HUES6 (cell line): Measurements from ENCODE around the gene CSF1.
"Not testable (repeated sequence)": the region's sequence is repeated elsewhere in the genome, so short reads cannot be mapped to it uniquely, and the experiment has no call there.

ENCODE experiments used
- H3K27ac ChIP-seq: 2 replicates; pipeline ENCODE4 v1.7.0; 2013; ENCODE audit warnings: low read depth, mild to moderate bottlenecking, low read length, inconsistent platforms
- H3K27me3 ChIP-seq: 2 replicates; pipeline ENCODE4 v1.6.1; 2013; ENCODE audit warnings: low read length; ENCODE audit not compliant: control insufficient read depth, insufficient read depth
- H3K36me3 ChIP-seq: 2 replicates; pipeline ENCODE4 v1.6.1; 2013; ENCODE audit warnings: low read length; ENCODE audit not compliant: control insufficient read depth, insufficient read depth
- H3K4me1 ChIP-seq: 2 replicates; pipeline ENCODE4 v1.6.1; 2013; ENCODE audit warnings: low read length; ENCODE audit not compliant: control insufficient read depth, insufficient read depth
- H3K4me3 ChIP-seq: 2 replicates; pipeline ENCODE4 v1.5.1; 2013; ENCODE audit warnings: low read depth, low read length
- H3K9ac ChIP-seq: one replicate; pipeline ENCODE4 v1.6.1; 2013; ENCODE audit warnings: mild to moderate bottlenecking, low read length
- H3K9me3 ChIP-seq: 2 replicates; pipeline ENCODE4 v1.6.1; 2013; ENCODE audit warnings: low read depth, low read length; ENCODE audit not compliant: control insufficient read depth, insufficient read depth

Gene CSF1

GRCh38 chr1:109913360-109913879 is 2.8 kb downstream of the CSF1 start:
- no peaks in the 10 kb centered on the region for H3K9me3 ChIP-seq
- H3K27ac ChIP-seq: no peak overlapping the region
- H3K36me3 ChIP-seq: peaks cover 13% of the 10 kb centered on the region
- peaks cover 25% of the 10 kb centered on the region for H3K4me1 ChIP-seq
- no peak overlapping the region for H3K9ac ChIP-seq
- H3K4me3 ChIP-seq: no peak overlapping the region
- peaks cover 42% of the 10 kb centered on the region for H3K27me3 ChIP-seq

DNA sequence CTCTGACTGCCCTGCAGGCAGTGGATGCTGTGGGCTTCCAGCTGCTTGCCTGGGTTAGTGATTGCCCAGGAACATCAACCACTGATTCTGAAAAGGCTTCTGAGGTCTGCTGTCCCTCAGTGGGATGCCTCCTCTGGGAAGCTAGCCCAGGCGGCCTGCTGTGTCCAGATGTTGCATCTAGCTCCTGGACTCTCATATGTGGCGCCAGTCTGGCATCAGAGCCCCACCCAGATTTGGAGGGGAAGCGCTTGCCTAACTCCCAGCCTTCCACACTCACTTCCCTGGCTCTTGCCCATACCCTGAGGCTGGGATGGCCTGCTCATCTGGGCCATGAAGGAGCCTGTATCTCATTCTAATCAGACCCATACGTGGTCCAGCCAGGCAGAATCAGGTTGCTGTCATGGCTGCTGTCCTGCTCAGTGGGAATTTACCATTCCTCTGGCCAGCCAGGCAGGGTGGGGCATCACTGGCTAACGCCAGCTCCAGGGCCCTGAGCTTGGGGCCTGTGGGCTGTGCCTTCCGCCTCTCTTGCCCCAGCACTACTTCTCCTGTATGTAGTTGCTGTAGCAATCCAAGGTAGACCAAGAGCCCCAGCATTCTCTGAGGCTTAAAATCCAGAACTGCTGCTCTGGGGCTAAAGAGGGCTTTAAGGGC is 4.1 kb downstream of the CSF1 start:
- Histone ChIP-seq H3K4me1 (peaks cover 21% of the 10 kb centered on the region), H3K36me3 (peaks cover 14% of the 10 kb centered on the region), H3K9ac (no peak overlapping the region), H3K27ac (no peak overlapping the region), H3K4me3 (no peak overlapping the region), H3K27me3 (peaks cover 29% of the 10 kb centered on the region), H3K9me3 (no peaks in the 10 kb centered on the region)

- H3K27me3 ChIP-seq: peaks cover 7% of the 10 kb centered on the region
- H3K9ac ChIP-seq: no peak overlapping the region
- no peak overlapping the region for H3K27ac ChIP-seq
- H3K4me3 ChIP-seq: no peak overlapping the region
- peaks cover 4% of the 10 kb centered on the region; the same call in 1 of the 2 replicates for H3K4me1 ChIP-seq
- H3K9me3 ChIP-seq: no peaks in the 10 kb centered on the region
- H3K36me3 ChIP-seq: peaks cover 14% of the 10 kb centered on the region
Measured at GRCh38 chr1:109917051-109917767, 6.6 kb downstream of the CSF1 start.

GRCh38 chr1:109917768-109918606 is 7.3 kb downstream of the CSF1 start:
- Histone ChIP-seq H3K4me3 (no peak overlapping the region), H3K4me1 (no peaks in the 10 kb centered on the region), H3K9ac (no peak overlapping the region), H3K27me3 (no peaks in the 10 kb centered on the region), H3K9me3 (no peaks in the 10 kb centered on the region), H3K27ac (no peak overlapping the region), H3K36me3 (peaks cover 14% of the 10 kb centered on the region)

DNA sequence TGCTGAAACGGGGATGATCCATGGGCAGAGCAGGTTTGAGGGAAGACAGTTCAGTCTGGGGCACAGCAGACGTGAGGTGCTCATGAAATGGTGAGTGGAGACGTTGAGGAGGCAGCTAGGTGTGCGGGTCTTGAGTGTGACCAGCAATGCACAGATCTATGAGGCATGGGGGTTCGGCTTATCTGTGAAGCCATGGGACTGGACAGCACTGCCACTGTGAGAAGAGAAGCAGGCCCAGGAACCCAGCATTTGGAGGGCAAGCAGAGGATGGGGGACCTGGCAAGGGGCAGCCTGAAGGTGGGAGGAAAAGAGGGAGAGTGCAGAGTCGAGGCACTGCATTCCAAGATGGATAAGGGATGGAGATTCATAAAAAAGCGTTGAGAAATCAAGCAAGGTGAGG is 8.0 kb downstream of the CSF1 start:
- peaks cover 2% of the 10 kb centered on the region; the same call in 1 of the 2 replicates for H3K4me1 ChIP-seq
- peaks cover 14% of the 10 kb centered on the region for H3K36me3 ChIP-seq
- no peaks in the 10 kb centered on the region for H3K9me3 ChIP-seq
- H3K27me3 ChIP-seq: no peaks in the 10 kb centered on the region
- H3K4me3 ChIP-seq: no peak overlapping the region
- no peak overlapping the region for H3K27ac ChIP-seq
- no peak overlapping the region for H3K9ac ChIP-seq

- no peak overlapping the region for H3K4me3 ChIP-seq
- no peak overlapping the region for H3K27ac ChIP-seq
- H3K9ac ChIP-seq: no peak overlapping the region
- H3K27me3 ChIP-seq: no peaks in the 10 kb centered on the region
- peaks cover 15% of the 10 kb centered on the region for H3K36me3 ChIP-seq
- peaks cover 2% of the 10 kb centered on the region; the same call in 1 of the 2 replicates for H3K4me1 ChIP-seq
- no peaks in the 10 kb centered on the region for H3K9me3 ChIP-seq
Measured at GRCh38 chr1:109919303-109919702, 8.7 kb downstream of the CSF1 start.

DNA sequence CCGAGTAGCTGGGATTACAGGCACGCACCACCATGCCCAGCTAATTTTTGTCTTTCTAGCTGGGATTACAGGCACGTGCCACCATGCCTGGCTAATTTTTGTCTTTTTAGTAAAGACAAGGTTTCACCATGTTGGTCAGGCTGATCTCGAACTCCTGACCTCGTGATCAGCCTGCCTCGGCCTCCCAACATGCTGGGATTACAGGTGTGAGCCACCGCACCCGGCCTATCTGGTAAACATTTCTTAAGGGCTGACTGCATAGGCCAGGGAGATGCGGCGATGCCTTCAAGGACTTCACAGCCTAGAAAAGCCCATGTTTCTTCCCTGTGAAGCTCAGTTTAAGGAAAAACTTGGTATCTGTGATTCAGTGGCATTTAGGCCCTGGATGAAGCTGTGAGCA is 9.7 kb downstream of the CSF1 start:
- H3K27ac ChIP-seq, H3K27me3 ChIP-seq, H3K9me3 ChIP-seq, H3K4me1 ChIP-seq, H3K9ac ChIP-seq, H3K4me3 ChIP-seq: not testable (repeated sequence)
- peaks cover 16% of the 10 kb centered on the region for H3K36me3 ChIP-seq

GRCh38 chr1:109922326-109922725 is 11.7 kb downstream of the CSF1 start:
- no peak overlapping the region for H3K9ac ChIP-seq

GRCh38 chr1:109923131-109923945 is 12.7 kb downstream of the CSF1 start:
- H3K27ac ChIP-seq: no peak overlapping the region
- peaks cover 12% of the 10 kb centered on the region; the same call in 1 of the 2 replicates for H3K36me3 ChIP-seq
- no peak overlapping the region for H3K4me3 ChIP-seq
- H3K9ac ChIP-seq: no peak overlapping the region
- peaks cover 2% of the 10 kb centered on the region for H3K4me1 ChIP-seq
- no peaks in the 10 kb centered on the region for H3K27me3 ChIP-seq
- H3K9me3 ChIP-seq: no peaks in the 10 kb centered on the region

More at GRCh38 chr1:109922326-109922725, 11.7 kb downstream of the CSF1 start:
- H3K27ac ChIP-seq: no peak overlapping the region
- H3K36me3 ChIP-seq: peaks cover 22% of the 10 kb centered on the region
- peaks cover 2% of the 10 kb centered on the region; the same call in 1 of the 2 replicates for H3K4me1 ChIP-seq
- no peaks in the 10 kb centered on the region for H3K27me3 ChIP-seq
- H3K9me3 ChIP-seq: no peaks in the 10 kb centered on the region
- H3K4me3 ChIP-seq: no peak overlapping the region

DNA sequence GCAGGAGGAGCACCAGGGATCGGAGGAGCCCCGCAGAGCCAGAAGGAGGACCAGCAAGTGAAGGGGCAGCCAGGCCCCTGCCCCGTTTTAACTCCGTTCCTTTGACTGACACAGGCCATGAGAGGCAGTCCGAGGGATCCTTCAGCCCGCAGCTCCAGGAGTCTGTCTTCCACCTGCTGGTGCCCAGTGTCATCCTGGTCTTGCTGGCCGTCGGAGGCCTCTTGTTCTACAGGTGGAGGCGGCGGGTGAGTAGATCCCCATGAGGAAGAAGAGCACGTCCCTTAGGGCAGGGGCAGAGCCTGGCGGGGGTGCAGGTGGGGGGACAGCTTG is 13.3 kb downstream of the CSF1 start:
- Histone ChIP-seq H3K4me1 (peaks cover 2% of the 10 kb centered on the region), H3K36me3 (peaks cover 11% of the 10 kb centered on the region; the same call in 1 of the 2 replicates), H3K27ac (no peak overlapping the region), H3K4me3 (no peak overlapping the region), H3K9me3 (no peaks in the 10 kb centered on the region), H3K27me3 (no peaks in the 10 kb centered on the region), H3K9ac (no peak overlapping the region)
